ENCODE results near the gene SNRNP48.

DNA sequence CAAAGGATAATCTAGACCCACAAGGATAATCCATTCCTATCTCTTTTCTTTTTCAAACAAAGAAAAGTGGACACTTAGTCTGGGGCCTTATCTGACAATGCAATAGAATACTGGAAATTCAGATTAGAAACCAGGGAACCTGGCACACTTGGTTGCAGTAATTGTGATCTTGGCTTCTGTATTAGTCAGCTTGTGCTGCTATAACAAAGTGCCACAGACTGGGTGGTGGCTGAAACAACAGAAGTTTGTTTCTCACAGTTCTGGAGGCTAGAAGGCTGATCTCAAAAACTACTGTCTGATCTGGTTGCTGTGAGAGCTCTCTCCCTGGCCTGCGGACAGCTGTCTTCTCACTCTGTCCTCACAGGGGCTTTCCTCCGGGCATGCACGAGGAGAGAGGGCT is 49.4 kb downstream of the SNRNP48 start:
- TF ChIP-seq, protein P1, sequence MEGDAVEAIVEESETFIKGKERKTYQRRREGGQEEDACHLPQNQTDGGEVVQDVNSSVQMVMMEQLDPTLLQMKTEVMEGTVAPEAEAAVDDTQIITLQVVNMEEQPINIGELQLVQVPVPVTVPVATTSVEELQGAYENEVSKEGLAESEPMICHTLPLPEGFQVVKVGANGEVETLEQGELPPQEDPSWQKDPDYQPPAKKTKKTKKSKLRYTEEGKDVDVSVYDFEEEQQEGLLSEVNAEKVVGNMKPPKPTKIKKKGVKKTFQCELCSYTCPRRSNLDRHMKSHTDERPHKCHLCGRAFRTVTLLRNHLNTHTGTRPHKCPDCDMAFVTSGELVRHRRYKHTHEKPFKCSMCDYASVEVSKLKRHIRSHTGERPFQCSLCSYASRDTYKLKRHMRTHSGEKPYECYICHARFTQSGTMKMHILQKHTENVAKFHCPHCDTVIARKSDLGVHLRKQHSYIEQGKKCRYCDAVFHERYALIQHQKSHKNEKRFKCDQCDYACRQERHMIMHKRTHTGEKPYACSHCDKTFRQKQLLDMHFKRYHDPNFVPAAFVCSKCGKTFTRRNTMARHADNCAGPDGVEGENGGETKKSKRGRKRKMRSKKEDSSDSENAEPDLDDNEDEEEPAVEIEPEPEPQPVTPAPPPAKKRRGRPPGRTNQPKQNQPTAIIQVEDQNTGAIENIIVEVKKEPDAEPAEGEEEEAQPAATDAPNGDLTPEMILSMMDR (IDR thresholded peaks at IDR 0.05): no peak
- TF ChIP-seq POLR2AphosphoS5 (IDR thresholded peaks at IDR 0.05): no peak

Data from breast epithelium (tissue), 3 donors.